Cardiac fibroblast (primary cell): Measurements from ENCODE around the gene LPGAT1.

Source experiments
- DNase-seq, 2 donors: peaks; one replicate each; pipeline versions ENCODE4 v3.0.0 to v3.0.0-alpha.2; 2010; ENCODE audit warnings: low read depth in 2 of 2
- H3K4me3 ChIP-seq, 2 donors: replicated peaks in 1 of 2; 1 replicate in 1 of 2; 2 replicates in 1 of 2; pipeline ENCODE4 v1.5.1; 2011; ENCODE audit warnings: low read depth in 2 of 2, low read length in 2 of 2, mild to moderate bottlenecking in 2 of 2, moderate library complexity in 1 of 2
- TF ChIP-seq, protein P1 (sequence below): IDR thresholded peaks from one replicate; pipeline ENCODE4 v1.5.1; 2011; ENCODE audit warnings: low read depth, mild to moderate bottlenecking, low read length, inconsistent platforms

LPGAT1 gene

DNA sequence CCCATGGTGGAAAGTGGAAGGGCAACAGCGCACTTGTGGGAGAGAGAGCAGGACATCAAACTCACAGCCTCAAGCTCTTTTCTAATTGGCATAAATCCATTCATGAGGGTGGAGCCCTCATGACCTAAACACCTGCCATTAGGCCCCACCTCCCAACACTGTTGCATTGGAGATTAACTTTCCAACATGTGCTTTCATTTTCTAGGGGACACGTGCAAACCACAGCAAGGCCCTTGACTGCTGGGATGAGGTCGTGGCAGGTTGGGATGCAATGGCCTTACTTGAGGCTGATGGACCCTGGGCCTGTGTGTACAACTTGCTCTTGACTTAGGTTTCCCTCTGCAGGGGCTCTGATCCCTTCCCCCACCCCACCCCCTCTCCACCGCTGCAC is 119.3 kb downstream of the LPGAT1 start:
- TF ChIP-seq, protein P1, sequence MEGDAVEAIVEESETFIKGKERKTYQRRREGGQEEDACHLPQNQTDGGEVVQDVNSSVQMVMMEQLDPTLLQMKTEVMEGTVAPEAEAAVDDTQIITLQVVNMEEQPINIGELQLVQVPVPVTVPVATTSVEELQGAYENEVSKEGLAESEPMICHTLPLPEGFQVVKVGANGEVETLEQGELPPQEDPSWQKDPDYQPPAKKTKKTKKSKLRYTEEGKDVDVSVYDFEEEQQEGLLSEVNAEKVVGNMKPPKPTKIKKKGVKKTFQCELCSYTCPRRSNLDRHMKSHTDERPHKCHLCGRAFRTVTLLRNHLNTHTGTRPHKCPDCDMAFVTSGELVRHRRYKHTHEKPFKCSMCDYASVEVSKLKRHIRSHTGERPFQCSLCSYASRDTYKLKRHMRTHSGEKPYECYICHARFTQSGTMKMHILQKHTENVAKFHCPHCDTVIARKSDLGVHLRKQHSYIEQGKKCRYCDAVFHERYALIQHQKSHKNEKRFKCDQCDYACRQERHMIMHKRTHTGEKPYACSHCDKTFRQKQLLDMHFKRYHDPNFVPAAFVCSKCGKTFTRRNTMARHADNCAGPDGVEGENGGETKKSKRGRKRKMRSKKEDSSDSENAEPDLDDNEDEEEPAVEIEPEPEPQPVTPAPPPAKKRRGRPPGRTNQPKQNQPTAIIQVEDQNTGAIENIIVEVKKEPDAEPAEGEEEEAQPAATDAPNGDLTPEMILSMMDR = no peak
- H3K4me3 ChIP-seq = no peak overlapping the region
- DNase-seq = no peak

DNA sequence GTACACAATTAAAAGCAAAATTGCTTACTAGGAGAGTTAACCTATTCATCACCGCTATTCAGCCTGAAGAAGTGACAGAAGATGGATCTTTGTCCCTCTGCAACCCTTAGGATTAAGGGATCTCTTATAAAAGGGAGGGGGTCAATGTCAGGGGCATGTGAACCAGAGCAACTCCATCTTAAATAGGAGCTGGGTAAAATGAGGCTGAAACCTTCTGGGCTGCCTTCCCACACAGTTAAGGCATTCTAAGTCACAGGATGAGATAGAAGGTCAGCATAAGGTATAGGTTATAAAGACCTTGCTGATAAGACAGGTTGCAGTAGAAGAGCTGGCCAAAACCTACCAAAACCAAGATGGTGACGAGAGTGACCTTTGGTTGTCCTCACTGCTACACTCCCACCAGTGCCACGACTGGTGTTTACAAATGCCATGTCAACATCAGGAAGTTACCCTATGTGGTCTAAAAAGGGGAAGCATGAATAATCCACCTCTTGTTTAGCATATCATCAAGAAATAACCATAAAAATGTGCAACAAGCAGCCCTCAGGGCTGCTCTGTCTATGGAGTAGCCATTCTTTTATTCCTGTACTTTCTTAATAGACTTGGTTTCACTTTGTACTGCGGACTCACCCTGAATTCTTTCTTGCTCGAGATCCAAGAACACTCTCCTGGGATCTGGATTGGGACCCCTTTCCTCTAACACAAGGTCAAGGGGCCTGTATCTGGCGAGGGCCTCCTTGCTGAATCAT is 119.8 kb downstream of the LPGAT1 start:
- TF ChIP-seq, protein P1 = no peak
- DNase-seq = no peak
- H3K4me3 ChIP-seq = no peak overlapping the region

DNA sequence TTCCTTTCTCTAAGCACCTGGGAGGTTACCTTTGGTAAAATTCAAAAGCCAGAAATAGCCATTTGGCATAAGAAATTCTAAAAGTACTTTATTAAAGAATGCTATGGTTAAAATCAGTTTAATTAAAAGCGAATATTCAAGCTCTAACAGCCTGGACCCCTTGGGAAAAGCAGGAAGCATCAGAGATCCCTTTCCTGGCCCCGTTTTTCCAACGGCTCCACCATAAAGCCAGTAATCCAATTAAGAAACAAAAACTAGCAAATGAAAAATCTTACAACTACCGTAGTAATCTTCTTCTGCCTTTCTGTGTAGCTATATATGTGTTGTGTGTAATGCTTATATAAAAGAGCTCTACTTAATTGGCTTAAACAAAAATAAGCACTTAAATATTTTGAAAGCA is 121.6 kb downstream of the LPGAT1 start:
- no peak for DNase-seq
- TF ChIP-seq, protein P1 = no peak
- no peak overlapping the region for H3K4me3 ChIP-seq

DNA sequence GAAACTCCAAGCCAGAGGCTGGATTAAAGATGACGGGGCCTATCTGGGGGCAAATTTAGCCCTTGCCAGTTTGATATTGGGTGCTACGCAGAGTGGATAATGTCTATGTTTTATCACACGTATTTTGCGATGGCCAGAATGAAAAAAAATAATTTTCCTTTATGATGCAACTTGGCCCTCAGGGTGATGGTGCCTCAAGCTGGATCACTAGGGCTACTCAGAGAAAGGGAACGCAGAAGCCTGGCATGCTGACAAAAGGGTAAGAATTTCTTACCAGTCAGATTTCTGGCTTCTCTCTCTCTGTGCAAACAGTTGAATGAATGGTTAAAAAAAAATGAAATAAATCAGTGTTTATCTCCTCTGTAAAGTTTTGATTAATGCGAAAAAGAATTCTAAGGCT is 122.6 kb downstream of the LPGAT1 start:
- TF ChIP-seq, protein P1 = no peak
- H3K4me3 ChIP-seq = no peak overlapping the region
- DNase-seq = no peak

DNA sequence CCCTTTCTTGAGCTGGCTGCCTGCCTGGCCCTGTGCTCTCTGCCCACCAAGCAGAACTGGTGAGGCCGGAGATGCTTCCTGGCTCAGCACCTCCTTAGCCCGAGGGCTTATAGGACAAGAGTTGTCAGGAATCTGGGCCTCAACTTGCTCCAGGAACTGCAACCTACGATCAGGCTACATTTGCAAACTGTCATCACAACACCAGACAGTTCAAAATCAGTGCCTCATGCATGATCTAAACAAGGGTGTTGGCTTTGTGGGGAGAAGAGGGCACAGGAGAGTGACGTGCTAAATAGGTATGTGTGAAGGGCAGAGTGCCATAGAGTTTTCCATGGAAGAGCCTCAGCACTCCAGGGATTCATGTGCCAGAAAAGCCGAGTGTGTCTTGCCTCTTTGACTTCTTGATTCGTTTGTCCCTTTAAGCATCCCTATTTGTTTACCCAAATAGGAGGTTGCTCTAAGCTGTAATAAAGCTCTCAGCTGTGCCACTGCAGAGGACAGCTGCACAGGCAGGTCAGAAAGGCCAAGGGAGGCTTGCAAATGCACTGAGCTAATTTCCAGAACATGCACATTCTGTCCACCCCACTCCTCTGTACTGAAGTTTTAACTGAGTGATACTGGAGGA is 125.0 kb downstream of the LPGAT1 start:
- DNase-seq = no peak
- TF ChIP-seq, protein P1 = no peak
- H3K4me3 ChIP-seq = no peak overlapping the region

DNA sequence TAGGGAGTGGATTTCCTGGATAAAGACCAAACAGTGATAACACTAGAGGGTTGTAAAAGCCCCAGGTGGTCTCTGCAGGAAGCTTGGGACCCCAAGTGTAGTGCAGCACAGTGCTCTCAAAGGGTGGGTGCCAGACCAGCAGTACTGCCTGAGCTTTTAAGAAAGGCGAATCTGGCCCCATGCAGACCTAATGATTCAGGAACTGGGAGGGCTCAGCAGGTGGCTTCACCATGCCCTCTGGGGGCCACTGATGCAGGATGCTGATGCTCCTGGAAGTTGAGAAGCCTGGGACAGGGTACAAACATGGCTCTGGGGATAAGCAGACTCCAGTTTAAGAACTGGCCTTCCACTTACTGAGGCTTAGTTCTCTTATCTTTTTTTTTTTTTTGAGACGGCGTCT is 126.0 kb downstream of the LPGAT1 start:
- DNase-seq = no peak
- TF ChIP-seq, protein P1 = no peak
- no peak overlapping the region for H3K4me3 ChIP-seq
